Measurements from ENCODE around the gene ZNF383. TPM values are rescaled to one million over a fixed set of nuclear protein-coding genes. Genes with fewer than 3 reads are reported as not detected.
A peak's percentile ranks its signal among the peaks of the same experiment; 100 is the strongest.
"Not testable (repeated sequence)": the region's sequence is repeated elsewhere in the genome, so short reads cannot be mapped to it uniquely, and the experiment has no call there.

Gene ZNF383
- 10 to 100 TPM; 10.1 to 11.3 TPM for total RNA-seq

GRCh38 chr19:37217775-37218591, at the start of gene ZNF383:
Gene ZNF383, plus strand, starts transcription at chr19:37218214. Its CDS starts 12,240 bp downstream, at chr19:37230454.
- H3K36me3 Mint-ChIP-seq (ENCODE audit: low read depth) = peaks cover 56% of the 10 kb centered on the region
- H3K4me3 Mint-ChIP-seq = peak within 1 kb of the TSS; percentile 99
- POLR2A ChIA-PET = interaction anchor here (0.8 to 1.5 kb wide), 13 partner anchors 19 to 1004 kb away, joined by 3 to 8 read pairs (median 4); partner anchors contain the start of genes ZFP14, ZNF146, ZNF382 and ZNF420
- CTCF ChIA-PET = interaction anchor here (1.1 to 1.5 kb wide), 2 partner anchors 8 to 9 kb away, joined by 3 read pairs; no protein-coding TSS in a partner anchor
- H3K9me3 Mint-ChIP-seq = peaks cover 40% of the 10 kb centered on the region
- DNase-seq = peak; percentile 87
- H3K27me3 Mint-ChIP-seq = no peaks in the 10 kb centered on the region
- peaks cover 23% of the 10 kb centered on the region for H3K4me1 Mint-ChIP-seq
- peak within 1 kb of the TSS; percentile 96 for H3K27ac Mint-ChIP-seq

GRCh38 chr19:37172368-37173366, 45.3 kb upstream of the ZNF383 start, which contains the start of gene ZNF585A:
Gene ZNF585A, minus strand, starts transcription at chr19:37172695. Its CDS starts 2,785 bp downstream, at chr19:37169910.
- Mint-ChIP-seq H3K27me3 (no peaks in the 10 kb centered on the region), H3K9me3 (peaks cover 43% of the 10 kb centered on the region), H3K4me1 (no peaks in the 10 kb centered on the region), H3K4me3 (no peak within 1 kb of the TSS), H3K27ac (no peak within 1 kb of the TSS), H3K36me3 (ENCODE audit: low read depth) (peaks cover 33% of the 10 kb centered on the region)
- DNase-seq = peak; percentile 90
- ChIA-PET CTCF (interaction anchor here (0.8 to 1.2 kb wide), 2 partner anchors 95 to 322 kb away, joined by 3 to 4 read pairs; no protein-coding TSS in a partner anchor), POLR2A (interaction anchor here (0.8 to 1.9 kb wide), 5 partner anchors 15 to 957 kb away, joined by 3 to 6 read pairs (median 5); partner anchors contain the start of genes ZNF260, ZNF383 and ZNF527)

- H3K27ac Mint-ChIP-seq, H3K4me3 Mint-ChIP-seq, POLR2A ChIA-PET, H3K4me1 Mint-ChIP-seq, DNase-seq, H3K27me3 Mint-ChIP-seq, CTCF ChIA-PET: not testable (repeated sequence)
- Mint-ChIP-seq H3K9me3 (peaks cover 68% of the 10 kb centered on the region), H3K36me3 (ENCODE audit: low read depth) (peaks cover 63% of the 10 kb centered on the region)
Observed at GRCh38 chr19:37186071-37186470, 31.9 kb upstream of the ZNF383 start.

- H3K4me3 Mint-ChIP-seq, POLR2A ChIA-PET, H3K4me1 Mint-ChIP-seq, H3K27ac Mint-ChIP-seq, H3K27me3 Mint-ChIP-seq, DNase-seq, CTCF ChIA-PET: not testable (repeated sequence)
- H3K9me3 Mint-ChIP-seq = peaks cover 33% of the 10 kb centered on the region
- peaks cover 59% of the 10 kb centered on the region for H3K36me3 Mint-ChIP-seq (ENCODE audit: low read depth)
Observed at GRCh38 chr19:37195248-37195647, 22.8 kb upstream of the ZNF383 start.

- H3K36me3 Mint-ChIP-seq (ENCODE audit: low read depth) = peaks cover 48% of the 10 kb centered on the region
- H3K4me1 Mint-ChIP-seq, H3K27me3 Mint-ChIP-seq, H3K4me3 Mint-ChIP-seq, H3K27ac Mint-ChIP-seq, CTCF ChIA-PET, DNase-seq, POLR2A ChIA-PET: not testable (repeated sequence)
- peaks cover 26% of the 10 kb centered on the region for H3K9me3 Mint-ChIP-seq
Observed at GRCh38 chr19:37197115-37197514, 20.9 kb upstream of the ZNF383 start.

- Mint-ChIP-seq H3K36me3 (ENCODE audit: low read depth) (peaks cover 51% of the 10 kb centered on the region), H3K4me3 (no peak overlapping the region), H3K9me3 (peaks cover 25% of the 10 kb centered on the region), H3K27ac (no peak overlapping the region), H3K4me1 (no peaks in the 10 kb centered on the region), H3K27me3 (no peaks in the 10 kb centered on the region)
- no peak for DNase-seq
- ChIA-PET POLR2A (no interaction called here), CTCF (no interaction called here)
Observed at GRCh38 chr19:37197768-37198167, 20.2 kb upstream of the ZNF383 start.

GRCh38 chr19:37217480-37217774, 587 bp upstream of the ZNF383 start:
- H3K27ac Mint-ChIP-seq = peak overlapping the region; percentile 96

GRCh38 chr19:37218592-37218935, 550 bp downstream of the ZNF383 start:
- DNase-seq = no peak
- ChIA-PET POLR2A (no interaction called here), CTCF (no interaction called here)
- H3K27me3 Mint-ChIP-seq = no peaks in the 10 kb centered on the region
- peaks cover 23% of the 10 kb centered on the region for H3K4me1 Mint-ChIP-seq
- H3K4me3 Mint-ChIP-seq = peak overlapping the region; percentile 99
- peak overlapping the region; percentile 96 for H3K27ac Mint-ChIP-seq
- H3K36me3 Mint-ChIP-seq (ENCODE audit: low read depth) = peaks cover 56% of the 10 kb centered on the region
- H3K9me3 Mint-ChIP-seq = peaks cover 40% of the 10 kb centered on the region

More at GRCh38 chr19:37217480-37217774, 587 bp upstream of the ZNF383 start:
- ChIA-PET POLR2A (interaction anchor here (0.7 to 1.5 kb wide), 14 partner anchors 9 to 1003 kb away, joined by 3 to 8 read pairs (median 4); partner anchors contain the start of genes ZFP14, ZNF146, ZNF382 and ZNF420), CTCF (interaction anchor here (1.1 to 1.5 kb wide), 2 partner anchors 9 kb away, joined by 3 read pairs; no protein-coding TSS in a partner anchor)
- no peak for DNase-seq
- Mint-ChIP-seq H3K4me3 (peak overlapping the region; percentile 99), H3K4me1 (peaks cover 23% of the 10 kb centered on the region), H3K27me3 (no peaks in the 10 kb centered on the region), H3K9me3 (peaks cover 40% of the 10 kb centered on the region), H3K36me3 (ENCODE audit: low read depth) (peaks cover 50% of the 10 kb centered on the region)

GRCh38 chr19:37220383-37220782, 2.4 kb downstream of the ZNF383 start:
- POLR2A ChIA-PET = no interaction called here
- DNase-seq = no peak

GRCh38 chr19:37221136-37221535, 3.1 kb downstream of the ZNF383 start:
- CTCF ChIA-PET = no interaction called here
- peaks cover 68% of the 10 kb centered on the region for H3K36me3 Mint-ChIP-seq (ENCODE audit: low read depth)

More at GRCh38 chr19:37220383-37220782, 2.4 kb downstream of the ZNF383 start:
- Mint-ChIP-seq H3K27ac (no peak overlapping the region), H3K4me3 (no peak overlapping the region), H3K36me3 (ENCODE audit: low read depth) (peaks cover 67% of the 10 kb centered on the region), H3K9me3 (peaks cover 34% of the 10 kb centered on the region), H3K27me3 (no peaks in the 10 kb centered on the region), H3K4me1 (peaks cover 23% of the 10 kb centered on the region)
- CTCF ChIA-PET = no interaction called here

GRCh38 chr19:37226248-37226647, 8.2 kb downstream of the ZNF383 start:
- Mint-ChIP-seq H3K4me1 (no peaks in the 10 kb centered on the region), H3K9me3 (peaks cover 42% of the 10 kb centered on the region), H3K27ac (no peak overlapping the region), H3K36me3 (ENCODE audit: low read depth) (peaks cover 78% of the 10 kb centered on the region), H3K27me3 (no peaks in the 10 kb centered on the region), H3K4me3 (no peak overlapping the region)
- DNase-seq = no peak
- ChIA-PET CTCF (interaction anchor here (0.6 to 0.8 kb wide), 2 partner anchors 9 to 620 kb away, joined by 3 to 4 read pairs; partner anchors contain the start of gene ZNF383), POLR2A (interaction anchor here (0.7 kb wide), 1 partner anchor 376 kb away, joined by 3 read pairs; no protein-coding TSS in a partner anchor)

More at GRCh38 chr19:37221136-37221535, 3.1 kb downstream of the ZNF383 start:
- Mint-ChIP-seq H3K27me3 (no peaks in the 10 kb centered on the region), H3K4me3 (no peak overlapping the region), H3K27ac (no peak overlapping the region), H3K9me3 (peaks cover 33% of the 10 kb centered on the region), H3K4me1 (peaks cover 23% of the 10 kb centered on the region)
- POLR2A ChIA-PET = no interaction called here
- no peak for DNase-seq

GRCh38 chr19:37227996-37228395, 10.0 kb downstream of the ZNF383 start:
- CTCF ChIA-PET = no interaction called here
- Mint-ChIP-seq H3K4me1 (no peaks in the 10 kb centered on the region), H3K27ac (no peak overlapping the region), H3K27me3 (no peaks in the 10 kb centered on the region), H3K4me3 (no peak overlapping the region), H3K9me3 (peaks cover 37% of the 10 kb centered on the region), H3K36me3 (ENCODE audit: low read depth) (peaks cover 73% of the 10 kb centered on the region)
- peak; percentile 31 for DNase-seq
- POLR2A ChIA-PET = no interaction called here

Measured in activated CD4-positive, alpha-beta memory T cell treated with anti-CD3 and anti-CD28 coated beads, Interleukin-2, amount 10 ng/mL, durations not matched to agents 7 days and 5 days (primary cell).